Activated CD4-positive, CD25-positive, alpha-beta regulatory T cell (primary cell): ENCODE data around the gene MFRP.

Experiments used
- DNase-seq, 4 experiments: peaks; one replicate each; lab custom pipeline; 2025; lab: John Stamatoyannopoulos, UW

The MFRP gene

DNA sequence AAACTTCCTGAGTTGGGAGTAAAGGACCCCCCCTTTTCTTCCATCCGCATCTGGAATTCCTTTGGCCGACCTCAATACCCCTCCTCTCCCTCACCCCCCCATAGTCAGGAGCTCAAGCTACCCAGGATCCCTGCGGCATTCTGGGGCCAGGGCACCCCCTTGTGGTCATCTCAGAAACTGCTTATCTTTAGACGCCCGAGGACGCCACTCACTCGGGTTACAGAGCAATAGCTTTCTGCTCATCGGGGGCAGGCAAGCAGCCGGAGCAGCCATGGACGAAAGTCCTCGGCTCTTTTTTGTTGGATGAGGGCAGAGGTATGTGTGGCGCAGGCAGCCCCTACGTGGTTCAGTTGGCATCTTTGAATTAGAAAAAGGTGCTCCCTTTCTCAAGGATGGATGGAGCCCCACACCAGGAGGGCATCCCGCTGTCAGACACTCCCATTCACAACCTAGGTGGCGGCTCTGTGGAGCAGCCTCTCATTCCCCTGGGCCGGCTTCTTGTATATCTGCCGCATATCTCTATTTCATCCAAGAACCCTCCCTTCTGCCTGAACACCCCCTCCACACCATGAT lies 8.1 kb downstream of the MFRP start:
- DNase-seq, result peak; percentile 38 to 49 (median 42)

DNA sequence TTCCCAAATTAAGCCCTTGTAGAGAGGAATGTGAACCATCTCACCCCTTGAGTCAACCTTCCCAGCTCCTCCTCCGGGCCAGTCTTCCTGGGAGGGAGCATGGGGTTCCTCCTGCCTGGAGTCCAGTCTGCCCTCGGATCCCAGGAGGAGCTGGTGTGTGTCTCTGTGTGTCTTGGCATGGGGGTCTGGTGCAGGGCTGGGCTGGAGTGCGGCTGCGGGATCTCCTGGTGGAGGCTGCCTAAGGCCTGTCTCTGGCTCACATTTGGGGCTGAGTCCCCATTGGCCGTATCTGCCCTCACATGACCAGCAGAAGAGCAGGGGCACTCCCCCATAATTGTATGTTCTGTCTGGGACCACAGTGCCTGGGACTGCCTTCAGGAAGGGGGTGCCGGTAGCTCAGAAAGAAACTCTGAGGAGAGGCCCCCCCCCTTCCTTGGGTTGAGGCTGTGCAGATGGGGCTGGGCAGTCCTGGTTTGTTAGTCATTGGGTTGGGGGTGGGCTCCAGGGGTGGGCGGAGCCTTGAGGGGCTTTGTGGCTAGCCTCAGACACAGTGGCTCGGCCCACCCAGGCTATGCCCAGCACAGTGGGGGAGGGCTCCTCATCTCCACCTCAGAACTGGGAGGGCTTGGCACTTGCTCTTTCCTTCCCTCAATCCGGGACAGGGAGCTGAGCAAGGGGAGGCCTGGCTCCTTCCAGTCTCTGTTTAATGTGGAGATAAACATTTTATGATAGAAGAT lies 8.8 kb downstream of the MFRP start:
- no peak for DNase-seq

DNA sequence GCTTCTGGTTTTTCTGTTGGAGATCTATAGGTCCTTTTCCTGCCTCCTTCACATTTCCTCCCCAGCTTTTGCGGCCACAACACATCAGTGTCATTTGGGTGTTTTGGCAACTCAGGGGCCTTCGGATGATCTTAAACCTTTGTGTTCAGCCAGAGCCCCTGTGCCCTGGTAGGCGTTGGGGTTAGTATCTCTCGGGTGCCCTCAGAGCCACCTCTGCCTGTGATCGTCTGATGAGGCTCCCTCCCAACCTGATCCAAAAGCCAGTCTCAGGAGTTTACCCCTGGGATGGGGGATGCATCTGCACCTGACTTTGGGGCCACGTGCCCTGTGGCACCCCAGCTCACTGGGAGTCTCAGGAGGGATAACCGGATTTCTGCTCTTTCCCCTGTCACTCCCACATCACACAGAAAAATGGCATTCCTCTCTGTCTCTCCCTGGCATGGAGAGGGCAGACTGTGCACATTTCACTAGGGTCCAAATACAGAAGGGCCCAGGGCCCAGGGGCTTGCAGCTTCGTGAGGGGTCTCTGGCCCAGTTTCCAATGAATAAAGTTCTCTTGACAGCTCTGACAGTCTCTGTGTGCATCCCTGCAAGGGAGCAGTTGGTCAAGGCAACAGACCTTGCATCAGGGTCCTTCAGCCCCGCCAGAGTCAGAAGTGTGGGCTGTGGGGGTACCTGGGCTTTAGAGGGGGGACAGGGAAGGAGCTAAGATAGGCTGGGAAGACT lies 9.6 kb downstream of the MFRP start:
- no peak for DNase-seq

DNA sequence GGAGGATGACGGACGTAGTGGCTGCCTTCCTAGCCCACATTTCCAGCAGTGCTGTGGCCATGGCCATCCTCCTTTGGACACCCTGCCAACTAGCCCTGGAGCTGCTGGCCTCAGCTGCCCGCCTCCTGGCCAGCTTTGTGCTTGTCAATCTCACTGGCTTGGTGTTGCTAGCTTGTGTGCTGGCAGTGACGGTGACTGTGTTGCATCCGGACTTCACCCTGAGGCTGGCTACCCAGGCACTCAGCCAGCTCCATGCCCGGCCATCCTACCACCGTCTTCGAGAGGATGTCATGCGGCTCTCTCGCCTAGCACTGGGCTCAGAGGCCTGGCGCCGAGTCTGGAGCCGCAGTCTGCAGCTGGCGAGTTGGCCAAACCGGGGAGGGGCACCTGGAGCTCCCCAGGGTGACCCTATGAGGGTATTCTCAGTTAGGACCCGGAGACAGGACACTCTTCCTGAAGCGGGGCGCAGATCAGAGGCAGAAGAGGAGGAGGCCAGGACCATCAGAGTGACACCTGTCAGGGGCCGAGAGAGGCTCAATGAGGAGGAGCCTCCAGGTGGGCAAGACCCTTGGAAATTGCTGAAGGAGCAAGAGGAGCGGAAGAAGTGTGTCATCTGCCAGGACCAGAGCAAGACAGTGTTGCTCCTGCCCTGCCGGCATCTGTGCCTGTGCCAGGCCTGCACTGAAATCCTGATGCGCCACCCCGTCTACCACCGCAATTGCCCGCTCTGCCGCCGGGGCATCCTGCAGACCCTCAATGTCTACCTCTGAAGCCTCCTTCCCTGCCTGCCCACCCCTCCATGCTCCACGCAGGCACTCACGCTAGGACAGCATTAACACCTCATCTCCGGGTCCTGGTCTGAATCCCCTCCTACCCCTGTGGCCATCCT lies 10.6 kb downstream of the MFRP start:
- no peak for DNase-seq

DNA sequence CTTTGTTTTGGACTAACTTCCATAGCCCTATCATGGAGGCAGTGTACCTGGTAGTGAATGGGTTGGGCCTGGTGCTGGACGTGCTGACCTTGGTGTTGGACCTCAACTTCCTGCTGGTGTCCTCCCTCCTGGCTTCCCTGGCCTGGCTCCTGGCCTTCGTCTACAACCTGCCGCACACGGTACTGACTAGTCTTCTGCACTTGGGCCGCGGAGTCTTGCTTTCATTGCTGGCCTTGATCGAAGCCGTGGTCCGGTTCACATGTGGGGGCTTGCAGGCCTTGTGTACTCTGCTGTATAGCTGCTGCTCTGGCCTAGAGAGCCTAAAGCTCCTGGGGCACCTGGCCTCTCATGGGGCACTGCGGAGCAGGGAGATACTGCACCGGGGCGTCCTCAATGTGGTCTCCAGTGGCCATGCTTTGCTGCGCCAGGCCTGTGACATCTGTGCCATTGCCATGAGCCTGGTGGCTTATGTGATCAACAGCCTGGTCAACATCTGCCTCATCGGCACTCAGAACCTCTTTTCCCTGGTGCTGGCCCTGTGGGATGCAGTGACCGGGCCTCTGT lies 11.3 kb downstream of the MFRP start:
- no peak for DNase-seq

DNA sequence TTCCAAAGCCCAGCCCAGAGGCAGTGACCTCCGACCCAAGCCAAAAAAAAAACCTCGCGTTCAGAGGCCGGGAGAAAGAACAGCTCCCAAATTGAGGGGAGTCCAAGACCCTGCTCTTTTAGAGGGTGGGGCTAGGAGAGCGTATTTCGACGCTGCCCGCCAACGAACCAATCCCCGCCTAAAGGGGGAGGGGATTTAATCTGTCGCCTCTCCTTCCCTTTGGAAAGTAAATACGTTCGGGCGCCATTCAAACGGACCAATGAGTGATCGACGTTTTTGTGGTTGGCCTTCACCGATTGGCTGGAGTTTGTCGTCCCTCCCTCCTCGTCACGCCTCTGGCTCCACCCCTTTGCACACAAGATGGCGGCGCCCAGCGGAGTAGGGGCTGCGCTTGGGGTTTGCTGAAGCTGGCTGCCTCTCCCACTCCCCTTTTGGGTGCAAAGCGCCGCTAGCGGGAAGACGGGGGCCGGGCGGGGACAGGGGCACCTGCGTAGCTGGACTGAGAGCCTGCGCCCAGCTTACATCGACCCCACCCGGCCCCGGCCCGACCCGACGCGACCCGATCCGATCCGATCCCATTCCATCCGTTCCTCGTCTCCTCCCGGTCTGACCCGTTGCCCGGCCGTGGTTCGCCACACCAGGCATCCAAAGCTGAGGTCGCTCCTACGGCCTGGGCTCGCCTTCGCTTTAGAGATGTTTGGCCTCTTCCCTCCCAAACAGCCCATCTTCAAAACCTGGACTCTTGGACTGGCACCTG lies 12.2 kb downstream of the MFRP start, which contains the start of gene RNF26:
RNF26 (plus strand) TSS at position 354 of the 757 bp plus-strand sequence. CDS start 596 bp downstream, outside the sequence.
- DNase-seq, result peak; percentile 82 to 85 (median 83)

DNA sequence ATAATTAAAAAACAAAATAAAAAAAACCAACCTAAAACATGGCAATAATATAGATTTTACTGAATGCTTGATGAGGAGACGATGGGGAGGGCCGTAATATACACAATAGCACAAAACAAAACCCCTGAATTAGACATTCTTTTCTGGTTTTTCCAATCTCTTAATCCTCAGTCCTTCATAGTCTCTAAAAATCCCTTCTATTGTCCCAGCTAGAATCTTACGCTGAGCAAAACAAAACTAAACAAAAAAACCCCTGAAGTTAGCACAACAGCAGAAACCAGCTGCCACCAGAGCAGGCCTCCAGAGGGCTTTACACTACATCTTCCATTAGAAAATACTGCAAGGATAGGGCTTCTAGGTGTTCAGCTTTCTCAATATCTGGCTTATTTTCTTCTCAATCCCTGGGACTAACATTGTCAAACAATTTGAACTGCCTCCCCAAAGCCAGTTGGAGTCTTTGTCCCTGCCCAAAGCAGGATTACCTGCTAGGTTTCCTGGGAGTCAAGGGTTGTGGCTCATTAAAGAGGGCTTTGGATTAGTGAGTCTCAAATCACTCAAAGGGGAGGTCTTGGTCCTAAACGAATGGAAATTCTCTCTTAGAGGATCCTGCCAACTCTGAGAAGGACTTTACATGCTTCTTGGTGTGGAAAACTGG lies 14.3 kb downstream of the MFRP start:
- no peak for DNase-seq

DNA sequence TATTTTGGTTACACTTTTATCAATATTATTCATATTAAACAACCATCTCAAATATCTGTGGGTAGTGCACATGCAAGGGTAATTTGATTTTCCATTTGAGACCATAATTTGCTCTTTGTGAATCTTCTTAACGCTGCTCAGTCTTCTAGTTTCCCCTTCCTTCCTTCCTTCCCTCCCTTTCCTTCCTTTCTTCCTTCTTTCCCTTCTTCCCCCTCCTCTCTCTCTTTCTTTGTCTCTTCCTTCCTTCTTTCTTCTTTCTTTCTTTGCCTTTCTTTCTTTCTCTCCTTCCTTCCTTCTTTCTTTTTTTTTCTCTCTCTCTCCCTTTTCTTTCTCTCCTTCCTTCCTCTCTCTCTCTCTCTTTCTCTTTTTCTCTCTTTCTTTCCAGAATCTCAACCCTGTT lies 16.3 kb downstream of the MFRP start:
- no peak for DNase-seq

DNA sequence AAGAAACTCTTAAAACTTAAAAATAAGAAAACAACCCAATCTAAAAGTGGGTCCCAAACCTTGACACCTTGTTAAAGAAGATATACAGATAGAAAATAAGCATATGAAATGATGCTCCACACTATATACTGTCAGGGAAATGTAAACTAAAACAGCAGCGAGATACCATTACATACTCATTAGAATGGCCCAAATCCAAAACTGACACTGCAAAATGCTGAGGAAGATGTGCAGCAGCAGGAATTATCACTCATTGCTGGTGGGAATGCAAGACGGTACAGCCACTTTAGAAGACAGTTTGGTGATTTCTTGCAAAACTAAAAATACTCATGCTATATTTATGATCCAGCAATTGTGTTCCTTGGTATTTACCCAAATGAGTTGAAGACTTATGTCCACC lies 17.2 kb downstream of the MFRP start:
- no peak for DNase-seq

DNA sequence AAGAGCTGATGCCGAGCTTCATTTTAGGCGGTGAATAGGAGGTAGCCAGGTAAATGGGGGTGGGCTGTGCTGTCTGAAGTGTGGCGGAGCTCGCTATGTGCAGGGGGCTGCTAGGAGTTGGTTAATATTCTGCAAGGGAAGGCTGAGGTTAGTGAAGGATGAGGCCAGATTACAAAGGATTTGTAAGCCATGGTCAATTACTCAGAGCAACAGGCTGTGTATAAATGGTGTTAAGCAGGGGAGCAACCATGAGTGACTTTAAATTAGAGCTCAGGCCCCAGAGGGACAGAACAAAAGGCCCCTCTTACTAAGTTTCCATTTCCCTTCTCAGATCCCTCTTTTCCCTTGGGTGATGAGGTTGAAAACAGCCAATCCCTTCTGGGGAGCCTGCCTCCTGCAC lies 22.3 kb downstream of the MFRP start:
- no peak for DNase-seq

DNA sequence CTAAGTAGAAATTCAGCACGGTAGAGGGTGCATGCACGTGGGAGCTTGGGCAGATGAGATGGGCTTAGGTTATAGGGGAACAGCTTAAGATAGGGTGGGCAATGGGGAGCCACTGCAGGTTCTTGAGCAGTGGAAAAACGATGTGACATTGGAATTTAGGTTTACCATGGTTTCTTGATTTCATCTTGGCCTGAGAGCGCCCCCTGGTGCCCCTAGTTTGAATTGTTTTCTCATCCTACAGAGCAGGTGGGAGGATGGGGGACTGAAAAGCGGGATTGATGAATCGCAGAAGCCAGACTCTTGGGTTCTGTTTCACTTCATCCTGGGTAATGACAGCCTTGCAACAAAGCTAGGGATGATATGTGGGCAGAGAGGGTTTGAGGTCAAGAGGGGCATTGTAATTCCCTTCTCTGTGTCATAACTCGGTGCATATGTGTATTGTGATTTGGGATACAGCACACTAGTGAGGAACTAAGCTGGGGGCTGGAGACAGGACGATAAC lies 22.9 kb downstream of the MFRP start:
- DNase-seq, result peak; percentile 46 to 78 (median 61)

DNA sequence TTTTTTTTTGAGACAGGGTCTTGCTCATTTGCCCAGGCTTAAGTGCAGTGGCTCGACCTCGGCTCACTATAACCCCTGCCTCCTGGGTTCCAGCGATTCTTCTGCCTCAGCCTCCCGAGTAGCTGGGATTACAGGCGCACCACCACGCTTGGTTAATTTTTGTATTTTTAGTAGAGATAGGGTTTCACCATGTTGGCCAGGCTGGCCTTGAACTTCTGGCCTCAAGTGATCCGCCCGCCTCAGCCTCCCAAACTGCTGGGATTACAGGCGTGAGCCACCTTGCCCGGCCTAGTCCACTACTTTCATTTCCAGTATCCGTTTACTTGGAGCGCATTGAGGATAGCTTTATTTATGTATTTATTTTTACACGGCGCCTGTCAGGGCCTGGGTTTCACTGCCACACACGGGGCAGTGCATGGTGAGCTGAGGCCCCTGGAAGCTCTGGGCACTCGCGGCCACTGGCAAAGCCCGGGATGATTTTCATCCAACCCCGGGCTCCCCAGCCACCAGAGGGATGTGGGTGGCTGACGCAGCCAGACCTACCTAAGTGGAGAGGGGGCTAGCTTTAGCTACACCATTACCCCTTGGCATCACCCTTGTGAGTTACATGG lies 23.5 kb downstream of the MFRP start:
- DNase-seq, result no peak

DNA sequence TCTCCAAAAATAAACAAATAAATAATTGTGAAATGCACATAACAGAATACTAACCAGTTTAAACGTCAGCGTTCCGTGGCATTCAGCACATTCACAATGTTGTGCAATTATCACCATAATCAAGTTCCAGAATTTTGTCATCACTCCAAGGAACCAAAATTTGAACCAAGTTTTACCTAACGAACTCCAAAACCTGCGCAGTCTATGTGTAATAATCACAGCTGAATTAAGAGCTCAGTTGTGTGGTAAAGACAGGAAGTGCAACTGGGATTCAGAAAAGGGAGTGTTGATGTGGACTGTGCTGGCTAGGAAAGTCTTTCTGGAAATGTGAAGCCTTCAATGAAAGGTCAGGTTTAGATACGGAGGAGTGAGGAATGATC lies 24.2 kb downstream of the MFRP start:
- DNase-seq, result no peak

DNA sequence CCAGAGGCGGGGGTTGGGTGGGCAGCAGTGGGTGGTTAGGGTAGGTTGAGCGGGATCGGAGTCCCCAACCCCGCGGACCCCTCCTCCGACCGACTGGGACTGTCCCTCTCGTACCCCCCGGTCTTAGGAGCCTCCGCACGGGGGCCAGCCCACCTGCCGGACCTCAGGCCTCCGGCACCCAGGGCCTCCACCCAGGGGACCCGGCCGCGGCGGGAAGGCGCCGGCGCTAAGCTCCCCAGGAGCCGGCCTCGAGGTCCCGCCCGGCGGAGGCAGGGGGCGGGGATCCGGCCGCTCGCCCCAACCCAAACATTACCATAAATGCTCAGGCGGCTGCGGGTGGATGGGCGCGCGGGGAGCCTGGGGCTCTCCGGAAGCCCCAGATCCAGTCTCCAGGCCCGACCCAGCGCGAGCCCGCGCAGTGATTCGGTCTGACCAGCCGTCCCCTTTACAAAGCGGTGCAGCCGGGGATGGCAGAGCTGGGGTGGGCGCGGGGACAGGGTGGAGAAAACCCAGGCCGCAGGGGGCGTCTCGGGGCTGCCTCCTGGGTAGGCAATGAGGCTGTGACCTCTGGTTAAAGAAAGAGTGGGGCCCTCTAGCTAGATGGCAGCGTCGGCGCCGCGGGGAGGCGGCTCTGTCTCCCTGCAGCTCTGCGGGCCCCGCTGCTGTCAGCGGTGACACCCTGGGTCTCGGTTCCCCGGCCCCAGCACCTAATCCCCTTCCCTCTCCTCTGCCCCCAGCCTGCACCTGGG lies 25.6 kb downstream of the MFRP start:
- no peak for DNase-seq

DNA sequence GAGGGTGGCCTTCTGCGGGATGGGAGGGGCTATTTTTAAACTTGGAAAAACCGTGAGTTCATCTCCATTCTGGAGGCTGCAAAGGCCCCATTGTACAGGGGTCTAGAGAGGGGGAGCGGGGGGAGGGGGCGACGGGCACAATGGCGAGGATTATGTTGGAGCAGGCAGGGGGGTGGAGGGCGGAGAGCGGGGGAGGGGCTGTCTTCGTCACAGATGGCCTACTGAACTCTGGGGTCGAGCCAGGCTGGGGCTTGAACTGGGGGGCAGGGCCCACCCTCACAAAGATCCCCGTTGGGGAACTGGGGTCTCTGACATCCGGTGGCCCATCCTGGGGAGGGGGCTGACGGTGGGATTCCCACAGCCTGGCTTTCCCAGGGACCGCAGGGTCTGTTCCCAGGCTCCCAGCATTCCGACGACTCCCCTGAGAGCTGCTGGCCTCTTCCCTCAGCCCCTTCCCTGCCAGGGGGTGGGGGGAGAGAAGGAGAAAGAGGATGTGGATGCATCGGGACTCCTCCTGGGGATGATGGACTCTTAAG lies 26.2 kb downstream of the MFRP start:
- no peak for DNase-seq

DNA sequence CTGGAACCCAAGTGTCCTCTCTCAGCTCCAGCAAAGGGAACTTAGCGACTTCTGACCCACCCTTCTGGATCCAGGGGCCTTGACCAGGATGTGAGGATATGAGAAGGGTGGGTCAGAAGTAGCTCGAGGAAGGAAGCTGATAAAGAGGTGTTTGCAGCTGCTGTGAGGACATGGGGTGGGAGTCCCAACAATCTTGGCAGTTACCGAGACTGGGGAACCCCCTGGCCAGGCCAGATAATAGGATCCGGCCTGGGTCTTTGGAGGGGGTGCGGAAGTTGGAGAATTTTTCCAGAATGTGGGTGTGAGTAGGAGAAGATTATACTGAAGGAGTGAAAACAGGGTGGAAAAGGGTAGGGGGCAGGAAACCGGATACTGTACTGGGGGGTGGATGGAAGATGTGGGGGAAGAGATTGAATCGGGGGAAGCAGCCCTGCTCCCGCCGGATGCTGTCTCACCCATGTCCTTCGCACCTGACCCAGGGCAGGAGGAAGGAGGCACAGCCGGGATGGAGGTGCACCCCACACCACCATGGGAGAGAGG lies 26.7 kb downstream of the MFRP start:
- DNase-seq, result no peak

DNA sequence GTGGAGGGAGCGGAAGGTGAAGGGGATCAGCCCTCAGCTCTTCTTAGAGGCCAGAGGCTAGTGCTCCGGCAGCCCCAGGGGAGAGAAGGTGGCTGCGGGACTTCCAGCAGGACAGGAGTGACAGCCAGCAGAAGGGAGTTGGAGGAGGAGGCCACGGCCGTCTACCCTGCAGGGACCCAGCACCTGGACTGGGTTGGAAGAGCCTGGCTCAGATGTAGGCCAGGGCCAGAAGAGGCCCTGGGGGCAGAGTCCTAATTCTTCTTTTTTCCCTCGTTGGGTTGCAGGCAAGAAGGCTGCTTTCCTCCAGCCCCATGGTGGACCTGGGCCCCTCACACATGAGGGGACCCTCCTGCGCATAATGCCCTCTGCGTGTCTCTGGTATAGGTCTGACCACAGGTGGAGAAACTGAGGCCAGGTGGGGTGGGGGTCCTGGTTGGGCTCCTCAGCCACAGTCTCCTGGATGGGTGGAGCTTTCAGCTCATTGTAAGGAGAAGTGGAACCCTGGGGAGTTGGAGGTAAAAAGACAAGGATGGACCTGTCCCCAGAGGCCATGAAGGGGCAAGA lies 27.3 kb downstream of the MFRP start:
- DNase-seq, result no peak
